Astrocyte (in vitro differentiated cells and primary cell): ENCODE results near the gene CCDC6.

ENCODE experiments used
- EZH2 ChIP-seq: IDR thresholded peaks from 2 replicates; pipeline ENCODE4 v1.6.1; 2012; ENCODE audit warnings: mild to moderate bottlenecking, low read length, inconsistent platforms; ENCODE audit not compliant: insufficient read depth
- TF ChIP-seq, protein P1 (sequence below): IDR thresholded peaks from 2 replicates; pipeline ENCODE4 v1.5.1; 2011; ENCODE audit warnings: low read depth, mild to moderate bottlenecking, inconsistent platforms, low read length, moderate library complexity; ENCODE audit not compliant: insufficient read depth

- TF ChIP-seq, protein P1, sequence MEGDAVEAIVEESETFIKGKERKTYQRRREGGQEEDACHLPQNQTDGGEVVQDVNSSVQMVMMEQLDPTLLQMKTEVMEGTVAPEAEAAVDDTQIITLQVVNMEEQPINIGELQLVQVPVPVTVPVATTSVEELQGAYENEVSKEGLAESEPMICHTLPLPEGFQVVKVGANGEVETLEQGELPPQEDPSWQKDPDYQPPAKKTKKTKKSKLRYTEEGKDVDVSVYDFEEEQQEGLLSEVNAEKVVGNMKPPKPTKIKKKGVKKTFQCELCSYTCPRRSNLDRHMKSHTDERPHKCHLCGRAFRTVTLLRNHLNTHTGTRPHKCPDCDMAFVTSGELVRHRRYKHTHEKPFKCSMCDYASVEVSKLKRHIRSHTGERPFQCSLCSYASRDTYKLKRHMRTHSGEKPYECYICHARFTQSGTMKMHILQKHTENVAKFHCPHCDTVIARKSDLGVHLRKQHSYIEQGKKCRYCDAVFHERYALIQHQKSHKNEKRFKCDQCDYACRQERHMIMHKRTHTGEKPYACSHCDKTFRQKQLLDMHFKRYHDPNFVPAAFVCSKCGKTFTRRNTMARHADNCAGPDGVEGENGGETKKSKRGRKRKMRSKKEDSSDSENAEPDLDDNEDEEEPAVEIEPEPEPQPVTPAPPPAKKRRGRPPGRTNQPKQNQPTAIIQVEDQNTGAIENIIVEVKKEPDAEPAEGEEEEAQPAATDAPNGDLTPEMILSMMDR, result no peak
- TF ChIP-seq EZH2, result no peak
Measured at GRCh38 chr10:59905066-59905730, 1.2 kb downstream of the CCDC6 start.
